A375 (cell line): ENCODE measurements around the gene SIRPD. TPM values are rescaled to one million over a fixed set of nuclear protein-coding genes. Genes with fewer than 3 reads are reported as not detected.

Experiments used
- small RNA-seq: library from RNA; depleted of rRNA; stranded (forward); fragments of <200 nt; gene quantifications from one replicate; pipeline ENCODE3, GENCODE V24; 2014
- total RNA-seq: library from RNA; depleted of rRNA; stranded (reverse); fragments of >200 nt; shearing (Covaris generic); gene quantifications from 2 replicates; pipeline ENCODE4 v1.2.3, GENCODE V29; 2014; rRNA removed

Gene SIRPD
- not detected in 2 replicates for total RNA-seq

GRCh38 chr20:1557605-1558004, at the start of gene SIRPD:
TSS of gene SIRPD (minus strand) at chr20:1557705. CDS start at chr20:1557653, 52 bp downstream.

DNA sequence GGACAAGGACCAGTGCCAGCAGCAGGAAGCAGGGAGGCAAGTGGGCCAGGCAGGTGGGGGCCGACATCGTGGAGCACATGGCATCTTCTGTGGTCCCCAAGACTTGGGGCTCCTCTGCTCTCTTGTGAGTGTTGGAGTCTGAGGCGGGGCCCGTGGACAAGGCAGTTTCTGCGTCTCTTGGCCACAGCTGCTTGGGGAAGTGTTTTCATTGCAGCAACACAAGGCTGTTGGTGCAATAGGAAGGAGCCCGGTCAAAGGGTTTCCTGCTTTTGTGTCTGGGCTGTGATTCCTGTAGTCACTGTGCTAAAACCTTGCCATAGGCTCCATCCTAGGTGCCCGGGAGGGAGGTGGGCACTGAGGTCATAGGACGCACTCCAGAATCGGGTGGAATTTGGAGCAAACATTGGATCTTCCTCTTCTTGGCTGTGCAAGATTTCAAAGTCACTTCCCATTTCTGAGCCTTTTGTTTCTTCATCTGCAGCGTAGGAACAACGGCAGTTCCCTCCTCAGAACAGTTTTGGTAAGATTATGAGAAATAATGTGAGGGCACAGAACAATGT, 66.1 kb downstream of the SIRPD start, which contains the start of gene SIRPB2:
SIRPB2 (minus strand) TSS at position 140 of the 560 bp plus-strand sequence; CDS start at position 79, 61 bp downstream.

Small RNA genes within 50 kb of the gene (small RNA-seq; reads per million reads assigned to genes)
- gene RNU6-917P = not detected

Other genes starting within 250 kb of the SIRPD start
- 1.6 and 1.7 TPM in 2 replicates for gene SDCBP2, start 228.6 kb downstream of the SIRPD start, total RNA-seq
- gene FKBP1A, start 164.7 kb downstream of the SIRPD start, total RNA-seq = 93.5 and 107 TPM in 2 replicates
- 47.5 and 51.6 TPM in 2 replicates for gene NSFL1C, start 90.9 kb downstream of the SIRPD start, total RNA-seq
- gene SIRPB2, start 66.3 kb downstream of the SIRPD start, total RNA-seq = not detected in 2 replicates
- 3.7 and 4.5 TPM in 2 replicates for gene SIRPB1, start 62.3 kb upstream of the SIRPD start, total RNA-seq
- 0.27 TPM in 1 of 2 replicates, not detected in the other for gene SIRPG, start 100.1 kb upstream of the SIRPD start, total RNA-seq